HG03175 (cell line): Measurements from ENCODE around the gene CENPP.
A peak's percentile ranks its signal among the peaks of the same experiment; 100 is the strongest.

ENCODE experiments used
- ATAC-seq: cut with Tn5 transposase; IDR thresholded peaks from one replicate; pipeline ENCODE4 v1.9.1; 2021; ENCODE audit warnings: mild to moderate bottlenecking, moderate library complexity; ENCODE audit not compliant: unreplicated experiment

Gene CENPP

GRCh38 chr9:92312887-92313623, 12.7 kb upstream of the CENPP start:
- ATAC-seq = no peak

GRCh38 chr9:92313624-92314012, 12.1 kb upstream of the CENPP start:
- no peak for ATAC-seq

GRCh38 chr9:92315456-92315855, 10.3 kb upstream of the CENPP start:
- no peak for ATAC-seq

GRCh38 chr9:92324431-92324830, 1.3 kb upstream of the CENPP start:
- ATAC-seq = no peak

GRCh38 chr9:92324889-92325268, 874 bp upstream of the CENPP start:
- ATAC-seq = peak; percentile 10

GRCh38 chr9:92325991-92326500, 293 bp downstream of the CENPP start:
- ATAC-seq = no peak

- ATAC-seq = no peak
Observed at GRCh38 chr9:92327283-92327850, 1.6 kb downstream of the CENPP start.

GRCh38 chr9:92328225-92328624, 2.5 kb downstream of the CENPP start:
- ATAC-seq = no peak

GRCh38 chr9:92332577-92333281, 7.0 kb downstream of the CENPP start:
- no peak for ATAC-seq

GRCh38 chr9:92333282-92333634, 7.5 kb downstream of the CENPP start:
- ATAC-seq = no peak

GRCh38 chr9:92341578-92341977, 15.8 kb downstream of the CENPP start:
- ATAC-seq = no peak

- ATAC-seq = no peak
Observed at GRCh38 chr9:92342825-92343488, 17.2 kb downstream of the CENPP start.

- ATAC-seq = no peak
Observed at GRCh38 chr9:92345582-92345981, 19.8 kb downstream of the CENPP start.

GRCh38 chr9:92349771-92350739, 24.3 kb downstream of the CENPP start:
- no peak for ATAC-seq

GRCh38 chr9:92350740-92351133, 25.0 kb downstream of the CENPP start:
- no peak for ATAC-seq

GRCh38 chr9:92353051-92353450, 27.3 kb downstream of the CENPP start:
- no peak for ATAC-seq

- no peak for ATAC-seq
Observed at GRCh38 chr9:92359394-92359995, 33.7 kb downstream of the CENPP start.

GRCh38 chr9:92360083-92360482, 34.3 kb downstream of the CENPP start:
- no peak for ATAC-seq

- no peak for ATAC-seq
Observed at GRCh38 chr9:92369075-92369474, 43.3 kb downstream of the CENPP start.

- no peak for ATAC-seq
Observed at GRCh38 chr9:92373167-92373566, 47.4 kb downstream of the CENPP start.
